M059J (cell line): Measurements from ENCODE around the gene PSEN2. TPM values are rescaled to one million over a fixed set of nuclear protein-coding genes. Genes with fewer than 3 reads are reported as not detected.

ENCODE experiments used
- DNase-seq: peaks from one replicate; pipeline ENCODE4 v3.0.0-alpha.2; 2012; ENCODE audit warnings: low read depth
- total RNA-seq: library from RNA; depleted of rRNA; stranded (reverse); fragments of >200 nt; shearing (Covaris generic); gene quantifications from 2 replicates; pipeline ENCODE4 v1.2.3, GENCODE V29; 2014

The PSEN2 gene
- total RNA-seq, 1 experiment from 2014 or later, result 31.2 TPM

GRCh38 chr1:226864311-226864710 lies 6.1 kb upstream of the PSEN2 start:
- no peak for DNase-seq

DNA sequence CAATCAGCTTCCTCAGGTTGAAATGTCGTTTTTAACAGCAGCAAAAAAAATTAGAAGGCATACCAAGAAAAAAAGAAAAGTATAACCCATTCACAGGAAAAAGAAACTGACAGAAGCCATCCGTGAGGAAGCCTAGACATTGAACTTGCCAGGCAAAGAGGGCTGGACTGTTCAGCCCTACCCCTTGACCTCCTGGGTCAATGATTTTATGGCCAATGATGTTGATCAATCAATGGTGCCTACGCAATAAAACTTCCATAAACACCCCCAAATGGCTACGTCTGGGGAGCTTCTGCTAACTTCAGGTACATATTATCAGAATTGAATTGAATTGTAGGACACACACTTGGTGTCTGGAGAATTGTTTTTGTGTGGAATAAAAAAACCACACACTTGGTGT lies 4.8 kb upstream of the PSEN2 start:
- DNase-seq, result no peak

- peak; percentile 56 for DNase-seq
Observed at GRCh38 chr1:226867461-226868054, 2.9 kb upstream of the PSEN2 start.

DNA sequence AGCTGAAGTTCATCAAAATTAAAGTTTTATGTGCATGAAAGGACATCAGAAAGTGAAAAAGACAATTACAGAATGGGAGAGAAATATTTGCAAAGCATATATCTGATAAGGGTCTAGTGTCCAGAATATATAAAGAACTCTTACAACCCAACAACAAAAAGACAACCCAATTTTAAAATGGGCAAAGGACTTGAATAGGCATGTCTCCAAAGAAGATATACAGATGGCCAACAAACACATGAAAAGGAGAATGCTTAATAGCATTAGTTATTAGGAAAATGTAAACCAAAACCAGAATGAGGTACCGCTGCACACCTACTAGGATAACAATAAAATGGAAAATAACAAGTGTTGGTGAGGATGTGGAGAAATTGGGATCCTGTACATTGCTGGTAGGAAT lies 1.7 kb upstream of the PSEN2 start:
- no peak for DNase-seq

DNA sequence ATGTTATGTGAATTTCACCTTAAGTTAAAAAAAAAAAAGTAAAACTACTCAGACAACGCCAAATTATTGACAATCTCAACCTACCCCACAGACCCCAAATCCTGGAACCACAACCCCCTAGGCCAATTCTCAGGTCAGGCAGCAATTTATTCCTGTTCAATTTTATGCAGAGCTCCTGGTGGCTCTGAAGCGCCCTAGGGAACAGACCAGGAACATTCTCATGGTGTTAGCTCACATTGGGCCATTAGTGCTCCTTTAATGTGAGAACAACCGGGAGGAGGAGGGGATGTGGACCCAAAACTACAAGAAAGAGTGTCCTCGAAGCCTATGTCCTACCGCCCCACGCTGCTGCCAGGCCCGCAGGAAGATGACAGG lies 403 bp upstream of the PSEN2 start:
- peak; percentile 79 for DNase-seq

- DNase-seq, result no peak
Observed at GRCh38 chr1:226871636-226872327, 1.4 kb downstream of the PSEN2 start.

DNA sequence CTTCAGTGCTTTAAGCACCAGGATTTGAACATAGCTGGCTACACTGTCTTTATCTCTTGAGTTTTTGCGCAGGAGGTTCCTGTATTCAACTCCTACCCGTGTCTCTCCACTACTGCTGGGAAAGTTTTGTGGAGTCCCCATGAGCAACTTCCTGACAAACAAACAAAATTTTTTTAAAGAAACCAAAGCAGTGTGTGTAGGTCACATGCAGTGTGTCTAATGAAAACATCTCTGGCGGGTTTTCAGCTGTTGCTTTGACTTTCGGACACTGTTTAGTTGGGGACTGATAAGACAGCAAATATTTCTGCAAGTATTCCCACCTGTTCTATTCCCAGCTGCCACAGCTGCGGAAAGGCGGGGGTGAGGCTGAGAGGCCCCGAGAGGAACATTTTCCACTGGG lies 2.0 kb downstream of the PSEN2 start:
- DNase-seq, result no peak

- DNase-seq, result no peak
Observed at GRCh38 chr1:226873771-226874578, 3.6 kb downstream of the PSEN2 start.

GRCh38 chr1:226874579-226875425 lies 4.4 kb downstream of the PSEN2 start:
- no peak for DNase-seq

DNA sequence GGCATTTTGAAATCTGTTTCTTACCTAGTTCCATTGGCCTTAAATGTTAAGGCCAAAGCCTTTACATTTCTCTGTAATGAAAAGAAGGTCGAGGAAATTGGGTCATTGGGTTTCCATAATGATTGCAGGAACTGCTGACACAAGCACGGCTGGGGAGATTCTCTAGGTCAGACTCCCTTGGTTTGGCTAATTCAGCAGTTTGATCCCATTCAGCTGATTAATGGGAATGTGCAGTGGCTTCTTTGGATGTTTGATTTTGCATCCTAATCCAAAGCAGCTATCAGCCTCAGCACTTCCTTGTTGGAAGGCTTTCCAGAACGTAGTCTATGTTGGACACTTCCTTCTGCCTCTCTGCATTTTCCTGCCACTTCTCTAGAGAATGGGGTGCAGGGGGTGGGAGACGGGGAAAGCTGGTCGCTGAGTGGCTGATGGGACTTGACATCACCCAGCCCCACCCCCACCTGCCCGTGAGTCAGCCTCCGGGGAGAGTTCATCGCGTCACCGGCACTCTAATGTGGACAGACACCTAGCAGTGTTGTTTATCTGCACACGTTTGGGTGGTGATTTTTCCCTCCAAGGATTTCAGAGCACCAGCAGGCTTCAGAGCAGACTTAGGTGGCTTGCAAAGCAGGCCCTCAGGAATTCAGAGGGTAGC lies 5.4 kb downstream of the PSEN2 start:
- peak; percentile 34 for DNase-seq

DNA sequence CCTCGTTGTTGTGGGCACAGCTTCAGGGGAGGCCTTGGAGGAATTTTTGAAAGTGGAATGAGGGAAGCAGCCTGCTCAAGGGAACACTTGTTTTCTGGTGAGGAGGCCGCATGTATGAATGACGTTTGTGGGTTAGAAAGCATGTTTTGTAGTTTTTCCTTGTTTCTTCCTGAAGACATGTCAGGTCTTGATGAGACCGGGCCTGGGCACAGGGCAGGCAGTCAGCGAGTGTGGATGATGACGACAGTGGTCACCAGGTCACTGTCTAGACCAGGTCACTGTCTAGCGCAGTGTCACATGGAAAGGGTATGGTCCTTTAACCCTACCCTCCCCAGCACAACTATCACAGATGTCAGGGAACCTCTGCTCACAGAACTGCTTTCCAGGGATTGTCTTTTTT lies 7.3 kb downstream of the PSEN2 start:
- no peak for DNase-seq

GRCh38 chr1:226880372-226881287 lies 10.2 kb downstream of the PSEN2 start:
- no peak for DNase-seq

DNA sequence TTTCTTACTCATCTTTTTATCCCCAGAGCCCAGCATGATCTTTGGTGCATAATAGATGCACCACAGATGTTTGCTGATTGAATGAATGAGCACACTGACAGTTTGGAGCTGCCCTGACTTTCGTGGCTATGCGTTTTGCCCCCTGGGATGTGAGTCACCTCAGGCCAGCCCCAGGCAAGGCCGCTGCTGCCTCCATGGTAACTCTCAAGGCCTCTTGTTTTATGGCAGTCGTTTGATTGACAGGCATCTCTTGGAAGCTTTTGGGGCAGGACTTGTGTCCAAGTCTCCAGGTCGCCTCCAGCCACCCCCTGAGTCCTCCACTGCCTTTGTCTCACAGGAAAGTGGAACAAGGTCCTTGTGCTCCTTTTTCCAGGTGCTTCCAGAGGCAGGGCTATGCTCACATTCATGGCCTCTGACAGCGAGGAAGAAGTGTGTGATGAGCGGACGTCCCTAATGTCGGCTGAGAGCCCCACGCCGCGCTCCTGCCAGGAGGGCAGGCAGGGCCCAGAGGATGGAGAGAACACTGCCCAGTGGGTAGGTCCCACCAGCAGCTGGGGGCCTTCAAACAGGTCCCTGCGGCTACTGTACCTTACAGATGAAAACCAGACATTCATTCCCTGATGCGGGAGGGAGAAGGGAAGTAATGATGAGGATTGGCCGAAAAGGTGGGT lies 11.2 kb downstream of the PSEN2 start:
- DNase-seq, result peak; percentile 44

DNA sequence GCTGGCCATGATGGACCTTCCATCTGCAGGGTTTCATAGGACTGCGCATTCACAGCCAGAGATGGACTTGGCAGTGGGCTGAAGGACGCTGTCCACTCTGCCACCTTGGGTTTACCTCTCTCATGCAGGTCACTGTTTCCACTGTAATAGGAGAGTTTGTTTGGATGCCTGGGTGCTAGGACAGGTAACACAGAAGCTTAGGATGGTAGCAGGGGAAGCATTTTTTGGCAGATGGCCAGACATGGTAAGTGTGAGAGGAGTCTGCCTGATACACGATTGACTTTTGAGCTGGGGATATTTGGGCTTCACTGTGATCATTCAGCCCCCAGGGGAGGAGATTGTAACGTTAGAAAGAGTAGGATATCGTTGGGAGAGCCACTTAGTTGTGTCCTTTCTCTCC lies 11.8 kb downstream of the PSEN2 start:
- no peak for DNase-seq

GRCh38 chr1:226882631-226883409 lies 12.4 kb downstream of the PSEN2 start:
- DNase-seq, result peak; percentile 84

DNA sequence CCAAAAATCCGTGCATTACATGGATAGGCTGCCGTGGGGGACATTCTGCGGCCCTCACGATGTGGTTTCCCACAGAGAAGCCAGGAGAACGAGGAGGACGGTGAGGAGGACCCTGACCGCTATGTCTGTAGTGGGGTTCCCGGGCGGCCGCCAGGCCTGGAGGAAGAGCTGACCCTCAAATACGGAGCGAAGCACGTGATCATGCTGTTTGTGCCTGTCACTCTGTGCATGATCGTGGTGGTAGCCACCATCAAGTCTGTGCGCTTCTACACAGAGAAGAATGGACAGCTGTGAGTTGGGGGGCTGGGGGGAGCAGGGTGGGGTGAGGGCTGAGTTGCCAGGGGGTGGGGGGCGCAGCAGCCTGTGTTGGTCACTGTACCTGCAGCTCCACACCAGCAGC lies 13.2 kb downstream of the PSEN2 start:
- no peak for DNase-seq

- DNase-seq, result no peak
Observed at GRCh38 chr1:226884116-226884625, 13.8 kb downstream of the PSEN2 start.

- DNase-seq, result no peak
Observed at GRCh38 chr1:226884966-226885820, 14.8 kb downstream of the PSEN2 start.
